ENCODE data around the gene CCDC149.

DNA sequence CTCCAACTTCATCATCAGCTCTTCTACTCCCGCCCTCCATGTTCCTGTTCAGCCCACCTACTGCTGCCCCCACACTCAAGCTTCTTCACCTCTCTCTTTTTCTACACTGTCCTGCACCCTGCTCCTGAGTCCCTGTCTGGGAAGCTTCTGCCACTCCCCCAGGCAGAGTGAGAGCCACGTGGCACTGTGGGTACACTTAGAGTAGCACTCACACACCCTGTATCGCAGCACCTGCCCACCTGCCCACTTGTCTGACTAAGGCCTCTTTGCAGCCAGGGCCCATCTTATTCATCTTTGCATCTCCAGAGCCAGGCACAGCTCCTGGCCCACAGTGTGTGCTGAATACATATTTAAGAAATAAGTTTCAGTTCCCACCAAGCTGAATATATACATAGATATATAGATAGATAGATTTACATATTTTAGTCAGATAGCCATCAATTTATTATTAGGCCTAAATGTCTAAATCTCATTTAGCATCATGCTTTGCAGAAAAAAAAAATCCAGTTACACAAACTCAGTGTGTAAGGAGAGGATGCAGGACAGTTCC, 24.9 kb downstream of the CCDC149 start:
- TF ChIP-seq, protein P1, sequence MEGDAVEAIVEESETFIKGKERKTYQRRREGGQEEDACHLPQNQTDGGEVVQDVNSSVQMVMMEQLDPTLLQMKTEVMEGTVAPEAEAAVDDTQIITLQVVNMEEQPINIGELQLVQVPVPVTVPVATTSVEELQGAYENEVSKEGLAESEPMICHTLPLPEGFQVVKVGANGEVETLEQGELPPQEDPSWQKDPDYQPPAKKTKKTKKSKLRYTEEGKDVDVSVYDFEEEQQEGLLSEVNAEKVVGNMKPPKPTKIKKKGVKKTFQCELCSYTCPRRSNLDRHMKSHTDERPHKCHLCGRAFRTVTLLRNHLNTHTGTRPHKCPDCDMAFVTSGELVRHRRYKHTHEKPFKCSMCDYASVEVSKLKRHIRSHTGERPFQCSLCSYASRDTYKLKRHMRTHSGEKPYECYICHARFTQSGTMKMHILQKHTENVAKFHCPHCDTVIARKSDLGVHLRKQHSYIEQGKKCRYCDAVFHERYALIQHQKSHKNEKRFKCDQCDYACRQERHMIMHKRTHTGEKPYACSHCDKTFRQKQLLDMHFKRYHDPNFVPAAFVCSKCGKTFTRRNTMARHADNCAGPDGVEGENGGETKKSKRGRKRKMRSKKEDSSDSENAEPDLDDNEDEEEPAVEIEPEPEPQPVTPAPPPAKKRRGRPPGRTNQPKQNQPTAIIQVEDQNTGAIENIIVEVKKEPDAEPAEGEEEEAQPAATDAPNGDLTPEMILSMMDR (conservative IDR thresholded peaks at IDR 0.05), result no peak
- TF ChIP-seq ZFX (IDR thresholded peaks at IDR 0.05), result no peak
